Sciatic nerve (tissue), 2 donors: ENCODE data around the gene KATNB1. TPM values are rescaled to one million over a fixed set of nuclear protein-coding genes. Genes with fewer than 3 reads are reported as not detected.
"Not testable (repeated sequence)": the region's sequence is repeated elsewhere in the genome, so short reads cannot be mapped to it uniquely, and the experiment has no call there.

Experiments used
- ATAC-seq: fragments of 200-7000 bp; cut with Tn5 transposase; one replicate; pipeline ENCODE4 v1.9.1; 2020; ENCODE audit warnings: mild to moderate bottlenecking, moderate library complexity
- DNase-seq: peaks from one replicate; pipeline ENCODE4 v3.0.0-alpha.2; 2020; ENCODE audit warnings: low spot score
- intact Hi-C: fragments of 100-400 bp; cut with DNase I; formaldehyde crosslinking; loops from one replicate; pipeline ENCODE4 v1.14.2; 2022
- total RNA-seq: library from RNA; stranded (reverse); fragmentation: NEBNext Ultra II Directional; extraction: Animal tissue kit (Norgen Biotek cat#: 25700); gene quantifications from one replicate; pipeline ENCODE4 v1.2.1, GENCODE V29; 2021
- donor health status: DM: no; HTN: no; CAD: no.
- donor health status: DM: no; HTN: no; CAD: no.

Gene KATNB1
- total RNA-seq, 1 donor from 2014 or later: 14.7 TPM

DNA sequence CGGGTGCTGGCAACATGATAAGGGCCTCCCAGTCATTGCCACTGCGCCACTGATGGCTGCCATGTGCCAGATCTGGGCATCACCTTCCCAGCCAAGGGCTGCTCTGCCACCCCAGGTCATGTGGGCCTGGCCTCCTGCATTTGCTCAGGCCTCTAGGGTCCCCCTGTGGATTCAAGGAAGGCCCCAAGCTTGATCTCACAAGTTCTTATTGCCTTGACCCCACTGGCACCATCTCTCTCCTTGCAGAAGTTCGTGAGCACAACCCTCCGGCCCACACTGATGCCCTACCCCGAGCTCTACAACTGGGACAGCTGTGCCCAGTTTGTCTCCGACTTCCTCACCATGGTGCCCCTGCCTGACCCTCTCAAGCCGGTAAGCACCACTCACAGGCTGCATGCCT, 35.7 kb upstream of the KATNB1 start:
- DNase-seq: no peak
- intact Hi-C loops: no loop called here
- ATAC-seq: no peak

DNA sequence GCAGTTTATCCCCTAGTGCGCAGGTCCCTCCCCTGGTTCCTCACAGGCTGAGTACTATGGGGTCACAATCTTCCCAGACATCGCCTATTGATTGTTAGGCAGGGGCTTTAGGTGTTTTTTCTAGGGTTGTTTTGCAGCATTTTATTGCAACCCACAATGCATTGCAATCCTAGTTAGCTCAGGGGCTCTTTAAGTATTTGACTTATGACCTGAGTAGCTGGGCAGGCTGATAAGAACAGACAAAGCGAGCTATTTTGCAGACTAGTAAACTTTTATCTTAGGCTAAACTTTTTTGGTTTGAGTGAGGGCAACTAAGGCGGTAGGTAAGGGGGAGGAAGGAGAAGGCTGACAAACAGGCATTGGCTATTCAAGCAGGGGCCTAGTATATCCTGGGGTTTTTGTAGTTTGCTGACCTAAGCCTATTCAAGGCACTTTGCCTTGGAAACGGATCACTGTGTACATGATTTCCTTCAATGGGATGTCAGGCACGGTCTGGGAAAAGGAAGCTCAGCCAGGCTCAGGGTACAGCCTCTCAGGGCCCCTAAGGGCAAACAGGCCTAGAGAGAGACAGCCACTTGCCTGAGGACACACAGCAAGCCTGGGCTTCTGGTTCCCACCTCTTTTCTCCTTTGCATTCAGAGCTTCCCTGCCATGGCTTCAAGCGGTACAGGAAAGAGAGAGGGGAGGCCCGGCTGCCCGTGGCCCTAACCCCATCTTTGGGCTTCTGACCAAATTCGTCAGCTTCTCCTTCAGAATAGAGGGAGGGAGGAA, 34.6 kb upstream of the KATNB1 start:
- intact Hi-C loops: no loop called here
- DNase-seq (no peak), ATAC-seq (no peak)

DNA sequence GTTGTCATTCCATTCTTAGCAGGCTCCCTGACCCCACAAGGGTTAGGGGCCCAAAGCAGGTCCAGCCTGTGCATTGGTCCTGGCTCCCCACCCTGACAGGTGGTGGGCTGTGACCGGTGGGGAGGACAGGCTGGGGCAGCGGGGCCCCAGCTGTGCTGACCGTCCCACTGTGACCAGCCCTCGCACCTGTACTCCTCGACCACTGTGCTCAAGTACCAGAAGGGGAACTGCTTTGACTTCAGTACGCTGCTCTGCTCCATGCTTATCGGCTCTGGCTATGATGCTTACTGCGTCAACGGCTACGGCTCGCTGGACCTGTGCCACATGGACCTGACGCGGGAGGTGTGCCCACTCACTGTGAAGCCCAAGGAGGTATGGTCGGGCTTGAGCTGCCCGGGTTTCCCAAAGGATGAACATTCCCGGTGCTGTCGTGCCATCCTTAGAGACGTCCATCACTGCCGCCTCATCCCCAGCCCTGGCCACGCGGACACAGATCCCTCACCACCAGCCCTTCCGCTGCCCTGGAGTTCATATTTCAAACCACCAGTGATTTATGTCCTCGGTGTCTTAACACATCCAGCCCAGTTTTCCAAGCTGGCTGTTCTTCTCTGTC, 33.7 kb upstream of the KATNB1 start:
- intact Hi-C loops: no loop called here
- ATAC-seq (no peak), DNase-seq (no peak)

DNA sequence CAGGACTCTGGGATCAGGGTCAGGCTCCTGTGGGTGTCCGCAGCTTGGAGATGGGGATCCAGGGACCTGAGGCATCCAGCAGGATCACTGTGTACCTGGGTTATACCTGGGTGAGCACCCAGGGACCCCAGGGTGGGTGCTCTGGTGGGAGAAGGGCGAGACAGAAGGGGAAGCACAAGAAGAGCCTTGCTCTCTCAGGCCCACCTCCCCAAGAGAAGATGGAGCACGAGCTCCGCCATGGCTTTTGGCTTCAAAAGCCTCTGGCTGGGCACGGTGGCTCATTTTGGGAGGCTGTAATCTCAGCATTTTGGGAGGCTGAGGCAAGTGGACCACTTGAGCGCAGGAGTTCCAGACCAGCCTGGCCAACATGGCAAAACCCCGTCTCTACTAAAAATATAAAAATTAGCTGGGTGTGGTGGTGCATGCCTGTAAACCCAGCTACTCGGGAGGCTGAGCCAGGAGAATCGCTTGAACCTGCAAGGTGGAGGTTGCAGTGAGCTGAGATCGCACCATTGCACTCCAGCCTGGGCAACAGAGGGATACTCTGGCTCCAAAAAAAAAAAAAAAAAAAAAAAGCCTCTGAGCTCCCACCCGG, 32.1 kb upstream of the KATNB1 start:
- intact Hi-C loops: no loop called here
- ATAC-seq: no peak

DNA sequence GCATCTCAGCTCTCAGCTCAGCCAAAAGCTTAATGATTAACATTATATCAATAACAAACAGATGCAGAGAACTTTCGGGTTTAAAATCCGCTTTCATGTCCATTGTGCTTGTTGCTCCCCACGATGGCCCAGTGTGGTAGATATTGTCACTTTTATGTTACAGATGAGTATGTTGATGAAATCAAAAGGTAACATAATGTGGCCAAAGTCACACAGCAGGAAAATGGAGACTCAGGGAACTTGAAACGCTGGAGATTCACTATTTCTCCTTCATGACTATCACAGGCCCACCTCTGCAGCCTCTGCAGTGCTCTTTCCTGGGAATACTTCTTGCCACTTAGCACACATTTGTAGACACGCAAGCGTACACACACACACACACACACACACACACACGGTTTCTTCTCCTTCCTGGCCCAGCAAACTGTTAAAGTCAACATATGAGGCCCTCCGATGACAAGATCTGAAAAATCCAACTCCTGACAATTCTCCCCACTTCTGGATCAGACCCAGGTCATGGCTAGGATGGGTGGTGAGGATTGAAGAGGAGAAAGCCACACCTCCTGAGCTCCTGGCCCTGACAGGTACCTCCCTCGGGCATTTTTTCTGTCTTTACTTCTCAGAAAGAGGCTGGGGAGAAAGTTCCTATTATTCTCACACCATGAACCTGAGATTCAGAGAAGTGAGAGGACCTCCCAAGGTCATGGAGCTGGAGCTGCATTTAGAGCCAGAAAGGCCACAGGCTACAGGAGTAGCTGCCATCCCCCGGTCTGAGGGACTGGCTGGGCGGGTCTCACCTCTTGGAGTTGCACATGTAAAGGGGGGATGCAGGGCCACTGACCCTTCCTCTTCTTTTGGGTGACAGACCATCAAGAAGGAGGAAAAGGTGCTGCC, 31.3 kb upstream of the KATNB1 start:
- intact Hi-C loops: no loop called here
- ATAC-seq: no peak
- DNase-seq: no peak

More for the DNA sequence above, 32.1 kb upstream of the KATNB1 start:
- no peak for DNase-seq

DNA sequence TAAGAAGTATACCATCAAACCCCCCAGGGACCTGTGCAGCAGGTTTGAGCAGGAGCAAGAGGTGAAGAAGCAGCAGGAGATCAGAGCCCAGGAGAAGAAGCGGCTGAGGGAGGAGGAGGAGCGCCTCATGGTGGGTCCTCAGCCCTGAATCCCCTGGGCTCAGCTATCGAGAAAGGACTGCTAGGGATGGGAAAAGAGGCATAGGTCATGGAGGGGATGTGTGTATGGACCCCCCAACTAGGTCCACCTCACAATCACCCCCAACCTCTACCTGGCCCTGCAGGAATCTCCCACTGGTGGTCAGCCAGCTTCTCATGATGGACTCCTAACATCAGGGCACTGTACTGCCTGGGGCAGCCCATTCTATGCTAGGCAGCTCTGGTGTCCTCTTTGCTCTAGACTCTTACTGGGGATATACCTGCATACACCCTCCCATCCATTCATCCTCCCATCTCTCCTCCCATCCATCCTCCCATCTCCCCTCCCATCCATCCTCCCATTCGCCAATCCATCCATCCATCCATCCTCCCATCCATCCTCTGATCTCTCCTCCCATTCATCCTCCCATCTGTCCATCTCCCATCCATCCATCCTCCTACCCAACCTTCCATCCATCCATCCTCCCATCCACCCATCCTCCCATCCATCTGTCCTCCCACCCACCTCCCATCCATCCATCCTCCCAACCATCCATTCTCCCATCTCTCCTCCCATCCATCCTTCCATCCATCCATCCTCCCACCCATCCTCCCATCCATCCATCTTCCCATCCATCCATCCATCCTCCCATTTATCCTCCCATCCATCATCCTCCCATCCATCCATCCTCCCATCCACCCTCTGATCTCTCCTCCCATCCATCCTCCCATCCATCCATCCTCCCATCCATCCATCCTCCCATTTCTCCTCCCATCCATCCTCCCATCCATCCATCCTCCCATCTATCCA, 30.4 kb upstream of the KATNB1 start:
- intact Hi-C loops: no loop called here
- ATAC-seq (no peak), DNase-seq (no peak)

DNA sequence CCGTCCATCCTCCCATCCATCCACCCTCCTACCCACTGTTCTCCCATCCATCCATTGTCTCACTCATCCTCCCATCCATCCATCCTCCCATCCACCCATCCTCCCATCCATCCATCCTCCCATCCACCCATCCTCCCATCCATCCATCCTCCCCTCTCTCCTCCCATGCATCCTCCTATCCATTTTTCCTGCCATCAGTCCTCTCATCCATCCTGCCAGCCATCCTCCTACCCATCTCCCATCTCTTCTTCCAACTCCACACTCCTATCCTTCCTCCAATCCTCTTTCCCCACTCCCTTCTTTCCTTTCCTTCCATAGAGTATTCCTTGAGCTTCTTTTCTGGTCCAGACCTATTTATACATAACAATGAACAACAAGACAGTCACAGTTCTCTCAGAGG, 28.9 kb upstream of the KATNB1 start:
- intact Hi-C loops: no loop called here
- ATAC-seq (no peak), DNase-seq (no peak)

DNA sequence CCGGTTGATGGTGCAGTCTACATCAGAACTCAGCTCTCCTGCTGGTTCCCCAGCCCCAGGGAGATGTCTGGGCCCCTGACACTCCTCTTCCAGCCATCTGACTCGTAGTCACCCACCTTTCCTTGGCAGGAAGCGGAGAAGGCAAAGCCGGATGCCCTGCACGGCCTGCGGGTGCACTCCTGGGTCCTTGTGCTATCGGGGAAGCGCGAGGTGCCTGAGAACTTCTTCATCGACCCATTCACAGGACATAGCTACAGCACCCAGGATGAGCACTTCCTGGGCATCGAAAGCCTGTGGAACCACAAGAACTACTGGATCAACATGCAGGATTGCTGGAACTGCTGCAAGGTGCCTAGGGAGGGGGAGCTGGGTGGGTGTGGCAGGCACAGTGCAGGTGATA, 28.2 kb upstream of the KATNB1 start:
- intact Hi-C loops: no loop called here
- ATAC-seq: no peak
- no peak for DNase-seq

DNA sequence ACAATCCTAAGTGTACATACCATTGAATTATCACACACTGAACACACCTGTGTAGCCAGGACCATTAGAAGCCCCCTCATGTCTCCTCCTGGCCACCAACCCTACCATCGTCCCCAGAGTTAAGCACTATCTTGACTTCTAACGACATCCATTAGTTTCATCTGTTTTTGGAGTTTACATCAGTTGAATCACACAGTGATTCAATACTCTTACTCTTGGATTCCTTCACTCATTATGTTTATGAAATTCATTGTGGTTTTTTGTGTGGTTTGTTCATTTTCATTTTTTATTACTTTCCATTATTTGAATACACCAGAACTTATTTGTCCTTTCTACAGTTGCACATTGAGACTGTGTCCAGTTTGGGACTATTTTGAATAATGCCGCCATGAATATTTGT, 27.4 kb upstream of the KATNB1 start:
- no peak for ATAC-seq
- intact Hi-C loops: no loop called here
- no peak for DNase-seq

DNA sequence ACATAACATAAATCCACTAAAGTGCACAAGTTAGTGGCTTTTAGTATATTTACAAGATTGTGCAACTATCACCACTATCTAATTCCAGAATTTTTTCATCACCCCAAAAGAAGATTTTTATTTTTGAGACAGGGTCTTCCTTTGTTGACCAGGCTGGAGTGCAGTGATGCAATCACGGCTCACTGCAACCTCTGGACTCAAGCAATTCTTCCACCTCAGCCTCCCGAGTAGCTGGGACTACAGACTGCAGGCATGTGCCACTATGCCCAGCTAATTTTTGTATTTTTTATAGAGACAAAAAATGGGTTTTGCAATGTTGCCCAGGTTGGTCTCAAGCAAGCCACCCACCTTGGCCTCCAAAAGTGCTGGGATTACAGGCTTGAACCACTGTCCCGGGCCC, 25.9 kb upstream of the KATNB1 start:
- intact Hi-C loops: no loop called here
- no peak for ATAC-seq
- DNase-seq: no peak

DNA sequence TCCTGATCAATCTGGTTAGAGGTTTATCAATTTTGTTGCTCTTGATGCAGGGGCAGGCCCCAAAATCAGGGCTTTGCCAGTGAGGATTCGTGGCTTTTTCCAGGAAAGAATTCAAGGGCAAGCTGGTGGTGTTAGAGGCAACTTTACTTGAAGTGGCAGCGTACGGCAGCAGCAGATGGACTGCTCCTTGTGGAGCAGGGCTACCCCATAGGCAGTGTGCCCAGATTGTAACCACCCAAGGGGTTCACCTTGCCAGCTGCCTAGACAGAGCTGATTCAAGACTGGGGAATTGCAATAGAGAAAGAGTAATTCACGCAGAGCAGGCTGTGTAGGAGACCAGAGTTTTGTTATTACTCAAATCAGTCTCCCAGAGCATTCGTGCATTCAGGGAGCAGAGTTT, 24.2 kb upstream of the KATNB1 start:
- DNase-seq (no peak), ATAC-seq (no peak)
- intact Hi-C loops: no loop called here

DNA sequence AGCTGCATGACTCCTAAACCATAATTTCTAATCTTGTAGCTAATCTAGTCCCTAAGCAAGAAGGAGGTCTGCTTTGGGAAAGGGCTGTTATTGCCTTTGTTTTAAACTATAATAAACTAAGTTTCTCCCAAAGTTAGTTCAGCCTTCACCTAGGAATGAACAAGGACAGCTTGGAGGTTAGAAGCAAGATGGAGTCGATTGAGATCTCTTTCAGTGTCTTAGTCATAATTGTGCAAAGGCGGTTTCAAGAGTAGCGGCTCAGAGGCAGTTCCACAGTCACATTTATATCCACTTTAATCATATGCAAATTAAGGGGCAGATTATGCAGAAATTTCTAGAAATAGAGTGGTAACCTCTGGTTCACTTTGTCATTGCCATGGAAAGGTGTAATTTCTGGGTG, 23.6 kb upstream of the KATNB1 start:
- no peak for ATAC-seq
- intact Hi-C loops: no loop called here
- no peak for DNase-seq

DNA sequence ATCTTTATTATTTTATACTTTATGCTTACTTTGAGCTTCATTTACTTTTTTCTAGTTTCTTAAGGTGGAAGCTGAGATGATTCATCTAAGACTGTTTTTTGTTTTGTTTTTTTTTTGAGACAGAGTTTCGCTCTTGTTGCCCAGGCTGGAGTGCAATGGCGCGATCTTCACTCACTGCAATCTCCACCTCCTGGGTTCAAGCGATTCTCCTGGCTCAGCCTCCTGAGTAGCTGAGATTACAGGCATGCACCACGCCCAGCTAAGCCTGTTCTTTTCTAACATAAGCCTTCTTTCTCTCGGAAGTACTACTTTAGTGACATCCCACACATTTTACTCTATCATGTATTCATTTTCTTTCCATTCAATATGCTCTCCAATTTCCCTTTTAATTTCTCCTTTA, 23.0 kb upstream of the KATNB1 start:
- ATAC-seq, DNase-seq, intact Hi-C loops: not testable (repeated sequence)

DNA sequence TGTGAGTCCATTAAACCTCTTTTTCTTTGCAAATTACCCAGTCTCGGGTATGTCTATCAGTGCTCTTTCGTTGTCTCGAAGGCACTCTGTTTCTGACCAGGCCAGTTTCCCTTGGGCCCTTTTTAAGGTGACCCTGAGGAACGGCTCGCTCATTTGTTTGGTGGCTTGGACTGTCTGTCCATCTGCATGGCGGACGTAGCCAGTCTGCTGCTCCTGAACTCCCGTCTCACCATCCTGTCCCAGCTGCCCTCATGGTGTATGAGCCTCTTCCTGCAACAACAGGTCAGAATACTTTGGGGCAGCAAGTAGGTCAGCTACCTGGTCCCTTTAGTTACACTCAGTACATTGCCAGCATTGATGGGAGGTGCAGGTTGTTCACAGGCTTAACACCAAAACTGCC, 22.0 kb upstream of the KATNB1 start:
- ATAC-seq: no peak
- DNase-seq: no peak
- intact Hi-C loops: no loop called here

DNA sequence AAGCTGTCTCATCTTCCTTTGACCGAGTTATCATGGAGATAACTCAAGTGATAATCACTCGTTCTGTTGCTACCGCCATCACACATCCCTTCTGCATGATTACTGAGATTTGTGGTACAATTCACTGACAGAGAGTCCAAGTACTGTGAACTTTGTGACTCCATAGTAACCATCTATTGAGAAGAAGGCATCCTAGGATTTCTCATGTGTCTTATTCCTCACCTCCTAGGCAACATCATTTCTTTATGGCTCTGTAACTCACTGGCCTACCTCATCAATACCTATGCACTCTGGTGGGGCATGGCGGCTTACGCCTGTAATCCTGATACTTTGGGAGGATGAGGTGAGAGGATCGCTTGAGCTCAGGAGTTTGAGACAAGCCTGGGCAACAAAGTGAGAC, 21.5 kb upstream of the KATNB1 start:
- intact Hi-C loops: no loop called here
- DNase-seq: no peak

DNA sequence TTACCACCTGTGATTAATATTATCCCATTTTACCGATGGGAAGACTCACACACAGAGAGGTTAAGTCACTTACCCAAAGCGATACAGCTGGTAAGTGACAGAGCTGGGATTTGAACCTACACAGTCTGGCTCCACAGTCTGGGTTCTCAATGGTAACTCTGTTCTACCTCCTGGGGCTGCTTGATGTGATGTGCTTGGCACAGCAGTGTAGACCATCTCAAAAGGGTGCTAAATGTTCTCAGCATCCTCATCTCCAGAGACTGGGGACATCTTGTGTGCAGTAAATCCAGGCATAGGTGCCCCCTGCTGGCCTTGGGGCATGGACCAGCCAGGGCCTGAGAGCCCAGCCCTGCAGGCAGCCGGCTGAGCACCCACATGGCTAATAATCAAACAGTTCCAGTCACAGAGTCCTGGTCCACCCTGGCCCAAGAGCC, 15.4 kb upstream of the KATNB1 start:
- DNase-seq (no peak), ATAC-seq (no peak)

More for the DNA sequence above, 21.5 kb upstream of the KATNB1 start:
- no peak for ATAC-seq

DNA sequence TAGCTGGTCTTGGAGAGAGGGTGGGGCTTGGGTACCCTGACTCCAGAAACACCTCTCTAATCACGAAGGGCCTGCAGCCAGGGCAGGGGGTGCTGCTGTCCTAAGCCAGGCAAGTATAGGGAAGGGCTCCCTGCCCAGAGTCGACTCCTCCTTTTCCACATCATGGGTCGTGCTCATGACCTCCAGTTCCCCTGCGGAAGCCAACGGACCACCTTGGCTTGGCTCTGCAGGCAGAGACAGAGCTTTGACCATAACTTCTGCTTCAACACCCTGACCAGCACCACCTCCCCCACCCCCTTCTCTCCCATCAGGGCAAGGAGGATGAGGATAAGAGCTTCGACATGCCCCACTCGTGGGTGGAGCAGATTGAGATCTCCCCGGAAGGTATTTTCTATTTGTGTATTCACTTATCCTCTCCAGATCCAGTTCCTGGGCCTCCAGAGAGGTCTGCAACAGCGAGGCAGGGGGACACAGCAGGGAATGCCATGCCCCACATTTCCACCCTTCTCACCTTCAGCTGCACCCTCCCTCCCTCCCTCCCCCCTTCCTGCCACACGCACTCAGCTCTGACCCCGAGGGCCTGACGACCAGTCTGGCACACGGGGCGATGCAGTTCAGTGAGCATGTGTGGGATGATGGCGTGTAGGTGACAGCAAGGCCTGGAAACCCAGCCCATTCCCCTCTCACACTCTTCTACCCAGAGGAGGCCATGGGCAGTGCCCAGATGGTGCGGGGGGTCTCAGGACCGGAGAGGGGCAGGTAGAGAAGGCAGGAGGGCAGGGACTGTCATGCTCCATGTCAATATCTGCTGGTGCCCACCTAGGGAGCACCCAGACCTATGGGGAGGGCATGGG, 14.0 kb upstream of the KATNB1 start:
- DNase-seq (no peak), ATAC-seq (no peak)
- intact Hi-C loops: no loop called here

More for the DNA sequence above, 15.4 kb upstream of the KATNB1 start:
- intact Hi-C loops: no loop called here

DNA sequence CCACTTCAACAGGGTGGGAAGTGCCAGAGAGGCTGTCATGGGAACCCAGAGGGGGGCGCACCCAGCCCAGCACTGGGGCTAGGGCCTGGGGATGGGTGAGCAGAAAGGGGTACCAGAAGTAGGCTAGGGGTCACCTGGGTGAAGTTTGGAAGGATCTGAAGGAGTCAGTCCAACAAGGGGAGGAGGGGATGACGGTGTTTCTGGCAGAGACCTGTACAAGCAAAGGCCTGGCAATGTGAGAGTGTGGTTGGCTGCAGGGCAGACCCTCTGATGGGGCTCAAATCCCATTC, 13.4 kb upstream of the KATNB1 start:
- intact Hi-C loops: no loop called here
- no peak for DNase-seq
- ATAC-seq: no peak
